H1 (cell line): ENCODE results near the gene STIM1. TPM values are rescaled to one million over a fixed set of nuclear protein-coding genes. Genes with fewer than 3 reads are reported as not detected.

Experiments used
- FOSL1 ChIP-seq: IDR thresholded peaks from 2 replicates; pipeline ENCODE4 v1.6.1; 2011; ENCODE audit warnings: mild to moderate bottlenecking, low read depth, low read length, moderate library complexity; ENCODE audit not compliant: insufficient read depth
- PHF8 ChIP-seq: fragments of 200-600 bp; sonication (generic); conservative IDR thresholded peaks from 2 replicates; pipeline ENCODE4 v1.7.1; 2012; ENCODE audit warnings: low read depth, mild to moderate bottlenecking, inconsistent platforms, low read length, moderate library complexity
- polyA plus RNA-seq, 7 experiments: library from polyadenylated mRNA; depleted of rRNA in 3 of 7; stranded (reverse) in 5 of 7; unstranded in 2 of 7; fragments of >200 nt in 5 of 7; fragments of 200-250 nt in 2 of 7; gene quantifications; 1 replicate in 5 of 7; 2 replicates in 1 of 7; 4 replicates in 1 of 7; pipeline versions ENCODE4 v1.2.1 to v1.2.3, GENCODE V29; 2011 to 2013; ENCODE audit warnings: missing spikeins in 2 of 7, mixed read lengths in 2 of 7
- total RNA-seq: library from RNA; stranded (reverse); fragmentation: NEBNext Ultra II Directional; extraction: Animal tissue kit (Norgen Biotek cat#: 25700); gene quantifications from 2 replicates; pipeline ENCODE4 v1.2.1, GENCODE V29; 2021
- TF ChIP-seq, protein P1 (sequence below): fragments of 300-600 bp; sonication (generic); IDR thresholded peaks from 2 replicates; pipeline ENCODE4 v1.7.1; 2012; ENCODE audit warnings: low read length, moderate library complexity, mild to moderate bottlenecking, inconsistent platforms; ENCODE audit not compliant: insufficient replicate concordance

STIM1 gene
- total and polyA plus RNA-seq, 2 of the 8 experiments (the other 6 are each of a cell fraction or from before 2014, with no cell fraction given): 11.1 to 12.2 TPM

DNA sequence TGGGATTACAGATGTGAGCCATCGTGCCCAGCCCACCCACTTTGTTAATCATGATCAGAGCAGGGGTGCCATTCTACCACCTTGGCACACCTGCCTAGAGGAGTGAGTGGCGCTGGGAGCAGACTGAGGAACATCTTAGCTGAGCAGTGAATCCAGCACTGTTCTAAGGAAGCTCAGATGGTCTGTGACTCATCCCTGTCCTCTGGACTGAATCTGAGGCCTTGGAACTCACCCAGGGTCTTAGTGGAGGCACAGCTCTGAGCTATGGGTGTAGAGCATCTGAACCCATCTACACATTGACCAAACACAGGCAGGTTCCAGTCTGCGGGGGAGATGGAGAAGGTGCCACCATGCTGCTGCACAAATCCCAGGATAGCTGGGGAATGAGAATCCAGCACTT, 32.2 kb upstream of the STIM1 start (continued):
- TF ChIP-seq, protein P1, sequence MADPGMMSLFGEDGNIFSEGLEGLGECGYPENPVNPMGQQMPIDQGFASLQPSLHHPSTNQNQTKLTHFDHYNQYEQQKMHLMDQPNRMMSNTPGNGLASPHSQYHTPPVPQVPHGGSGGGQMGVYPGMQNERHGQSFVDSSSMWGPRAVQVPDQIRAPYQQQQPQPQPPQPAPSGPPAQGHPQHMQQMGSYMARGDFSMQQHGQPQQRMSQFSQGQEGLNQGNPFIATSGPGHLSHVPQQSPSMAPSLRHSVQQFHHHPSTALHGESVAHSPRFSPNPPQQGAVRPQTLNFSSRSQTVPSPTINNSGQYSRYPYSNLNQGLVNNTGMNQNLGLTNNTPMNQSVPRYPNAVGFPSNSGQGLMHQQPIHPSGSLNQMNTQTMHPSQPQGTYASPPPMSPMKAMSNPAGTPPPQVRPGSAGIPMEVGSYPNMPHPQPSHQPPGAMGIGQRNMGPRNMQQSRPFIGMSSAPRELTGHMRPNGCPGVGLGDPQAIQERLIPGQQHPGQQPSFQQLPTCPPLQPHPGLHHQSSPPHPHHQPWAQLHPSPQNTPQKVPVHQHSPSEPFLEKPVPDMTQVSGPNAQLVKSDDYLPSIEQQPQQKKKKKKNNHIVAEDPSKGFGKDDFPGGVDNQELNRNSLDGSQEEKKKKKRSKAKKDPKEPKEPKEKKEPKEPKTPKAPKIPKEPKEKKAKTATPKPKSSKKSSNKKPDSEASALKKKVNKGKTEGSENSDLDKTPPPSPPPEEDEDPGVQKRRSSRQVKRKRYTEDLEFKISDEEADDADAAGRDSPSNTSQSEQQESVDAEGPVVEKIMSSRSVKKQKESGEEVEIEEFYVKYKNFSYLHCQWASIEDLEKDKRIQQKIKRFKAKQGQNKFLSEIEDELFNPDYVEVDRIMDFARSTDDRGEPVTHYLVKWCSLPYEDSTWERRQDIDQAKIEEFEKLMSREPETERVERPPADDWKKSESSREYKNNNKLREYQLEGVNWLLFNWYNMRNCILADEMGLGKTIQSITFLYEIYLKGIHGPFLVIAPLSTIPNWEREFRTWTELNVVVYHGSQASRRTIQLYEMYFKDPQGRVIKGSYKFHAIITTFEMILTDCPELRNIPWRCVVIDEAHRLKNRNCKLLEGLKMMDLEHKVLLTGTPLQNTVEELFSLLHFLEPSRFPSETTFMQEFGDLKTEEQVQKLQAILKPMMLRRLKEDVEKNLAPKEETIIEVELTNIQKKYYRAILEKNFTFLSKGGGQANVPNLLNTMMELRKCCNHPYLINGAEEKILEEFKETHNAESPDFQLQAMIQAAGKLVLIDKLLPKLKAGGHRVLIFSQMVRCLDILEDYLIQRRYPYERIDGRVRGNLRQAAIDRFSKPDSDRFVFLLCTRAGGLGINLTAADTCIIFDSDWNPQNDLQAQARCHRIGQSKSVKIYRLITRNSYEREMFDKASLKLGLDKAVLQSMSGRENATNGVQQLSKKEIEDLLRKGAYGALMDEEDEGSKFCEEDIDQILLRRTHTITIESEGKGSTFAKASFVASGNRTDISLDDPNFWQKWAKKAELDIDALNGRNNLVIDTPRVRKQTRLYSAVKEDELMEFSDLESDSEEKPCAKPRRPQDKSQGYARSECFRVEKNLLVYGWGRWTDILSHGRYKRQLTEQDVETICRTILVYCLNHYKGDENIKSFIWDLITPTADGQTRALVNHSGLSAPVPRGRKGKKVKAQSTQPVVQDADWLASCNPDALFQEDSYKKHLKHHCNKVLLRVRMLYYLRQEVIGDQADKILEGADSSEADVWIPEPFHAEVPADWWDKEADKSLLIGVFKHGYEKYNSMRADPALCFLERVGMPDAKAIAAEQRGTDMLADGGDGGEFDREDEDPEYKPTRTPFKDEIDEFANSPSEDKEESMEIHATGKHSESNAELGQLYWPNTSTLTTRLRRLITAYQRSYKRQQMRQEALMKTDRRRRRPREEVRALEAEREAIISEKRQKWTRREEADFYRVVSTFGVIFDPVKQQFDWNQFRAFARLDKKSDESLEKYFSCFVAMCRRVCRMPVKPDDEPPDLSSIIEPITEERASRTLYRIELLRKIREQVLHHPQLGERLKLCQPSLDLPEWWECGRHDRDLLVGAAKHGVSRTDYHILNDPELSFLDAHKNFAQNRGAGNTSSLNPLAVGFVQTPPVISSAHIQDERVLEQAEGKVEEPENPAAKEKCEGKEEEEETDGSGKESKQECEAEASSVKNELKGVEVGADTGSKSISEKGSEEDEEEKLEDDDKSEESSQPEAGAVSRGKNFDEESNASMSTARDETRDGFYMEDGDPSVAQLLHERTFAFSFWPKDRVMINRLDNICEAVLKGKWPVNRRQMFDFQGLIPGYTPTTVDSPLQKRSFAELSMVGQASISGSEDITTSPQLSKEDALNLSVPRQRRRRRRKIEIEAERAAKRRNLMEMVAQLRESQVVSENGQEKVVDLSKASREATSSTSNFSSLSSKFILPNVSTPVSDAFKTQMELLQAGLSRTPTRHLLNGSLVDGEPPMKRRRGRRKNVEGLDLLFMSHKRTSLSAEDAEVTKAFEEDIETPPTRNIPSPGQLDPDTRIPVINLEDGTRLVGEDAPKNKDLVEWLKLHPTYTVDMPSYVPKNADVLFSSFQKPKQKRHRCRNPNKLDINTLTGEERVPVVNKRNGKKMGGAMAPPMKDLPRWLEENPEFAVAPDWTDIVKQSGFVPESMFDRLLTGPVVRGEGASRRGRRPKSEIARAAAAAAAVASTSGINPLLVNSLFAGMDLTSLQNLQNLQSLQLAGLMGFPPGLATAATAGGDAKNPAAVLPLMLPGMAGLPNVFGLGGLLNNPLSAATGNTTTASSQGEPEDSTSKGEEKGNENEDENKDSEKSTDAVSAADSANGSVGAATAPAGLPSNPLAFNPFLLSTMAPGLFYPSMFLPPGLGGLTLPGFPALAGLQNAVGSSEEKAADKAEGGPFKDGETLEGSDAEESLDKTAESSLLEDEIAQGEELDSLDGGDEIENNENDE: no peak
- TF ChIP-seq PHF8 (no peak), FOSL1 (no peak)
- TF ChIP-seq, all 59 proteins: peak for 0
